ENCODE results near the gene ADCY3. TPM values are rescaled to one million over a fixed set of nuclear protein-coding genes. Genes with fewer than 3 reads are reported as not detected.
A peak's percentile ranks its signal among the peaks of the same experiment; 100 is the strongest.

Gene ADCY3
- total and polyA plus RNA-seq, 10 donors = 36.5 to 61.5 (median 52.7) TPM

DNA sequence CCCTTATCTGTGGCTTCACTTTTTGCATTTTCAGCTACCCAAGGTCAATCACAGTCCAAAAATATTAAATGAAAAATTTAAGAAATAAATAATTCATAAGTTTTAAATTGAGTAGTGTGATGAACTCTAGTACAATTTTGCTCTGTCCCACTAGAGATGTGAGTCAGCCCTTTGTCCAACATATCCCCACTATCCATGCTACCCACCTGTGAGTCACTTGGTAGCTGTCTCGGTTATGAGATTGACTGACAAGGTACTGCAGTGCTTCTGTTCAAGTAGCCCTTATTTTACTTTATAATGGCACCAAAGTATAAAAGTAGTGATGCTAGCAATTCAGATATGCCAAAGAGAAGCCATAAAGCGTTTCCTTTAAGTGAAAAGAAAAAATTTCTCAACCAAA lies 28.8 kb downstream of the ADCY3 start:
- no peak overlapping the region for H3K4me3 ChIP-seq
- H3K9me3 ChIP-seq = peaks cover 4 to 45% (median 42%) of the 10 kb centered on the region in 8 donors
- H3K27ac ChIP-seq = no peak overlapping the region
- TF ChIP-seq POLR2AphosphoS5 (IDR thresholded peaks at IDR 0.05) (no peak), CTCF (IDR thresholded peaks at IDR 0.05 in 8 of 11, conservative IDR thresholded peaks at IDR 0.05 in 3 of 11) (no peak), POLR2A (IDR thresholded peaks at IDR 0.05) (no peak)
- peaks cover 0 to 14% (median 9%) of the 10 kb centered on the region in 6 donors for H3K4me1 ChIP-seq
- no peaks in the 10 kb centered on the region for H3K36me3 ChIP-seq
- no peaks in the 10 kb centered on the region for H3K27me3 ChIP-seq (replicated peaks in 1 of 7)
- intact Hi-C loops (cut with DNase I; ENCODE audit: low total_unique reads) = no loop called here
- DNase-seq = no peak
- WGBS, 5 donors = 95 to 99% (median 96%) methylated on average over 2 of the region's 2 CpGs

- peaks cover 0 to 26% (median 22%) of the 10 kb centered on the region in 8 donors for H3K9me3 ChIP-seq
- TF ChIP-seq POLR2A (IDR thresholded peaks at IDR 0.05) = no peak
- TF ChIP-seq POLR2AphosphoS5 (IDR thresholded peaks at IDR 0.05) = no peak
- TF ChIP-seq CTCF (IDR thresholded peaks at IDR 0.05 in 8 of 11, conservative IDR thresholded peaks at IDR 0.05 in 3 of 11) = no peak
- H3K27me3 ChIP-seq (replicated peaks in 1 of 7) = no peaks in the 10 kb centered on the region
- WGBS, 5 donors = 91 to 98% (median 97%) methylated on average over 5 of the region's 5 CpGs
- H3K36me3 ChIP-seq = no peaks in the 10 kb centered on the region
- intact Hi-C loops (cut with DNase I; ENCODE audit: low total_unique reads) = no loop called here
- DNase-seq = no peak
- H3K4me3 ChIP-seq = no peak overlapping the region
- H3K4me1 ChIP-seq = peaks cover 0 to 28% (median 17%) of the 10 kb centered on the region in 6 donors
- no peak overlapping the region for H3K27ac ChIP-seq
Observed at GRCh38 chr2:24889221-24889620, 30.8 kb downstream of the ADCY3 start.

DNA sequence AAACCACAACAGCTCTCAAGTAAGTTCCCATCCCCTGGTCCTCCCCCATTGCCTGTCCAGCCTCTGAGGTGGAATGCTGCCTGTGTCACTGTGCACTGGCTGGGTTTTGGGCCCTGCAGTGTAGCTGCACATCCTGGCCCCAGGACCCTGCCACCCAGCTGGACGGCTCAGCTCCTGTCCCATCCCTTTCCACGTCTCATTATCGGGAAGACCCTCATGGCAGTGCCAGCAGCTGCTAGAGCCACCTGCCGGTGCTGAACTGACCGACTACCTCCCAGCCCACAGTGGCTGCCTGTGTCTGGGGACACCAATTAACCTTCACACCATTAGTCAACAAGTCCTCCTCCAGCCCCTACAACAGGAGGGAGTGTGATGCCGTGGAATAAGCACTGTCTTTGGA lies 31.9 kb downstream of the ADCY3 start:
- Histone ChIP-seq H3K4me3 (no peak overlapping the region), H3K36me3 (no peaks in the 10 kb centered on the region), H3K27ac (no peak overlapping the region), H3K9me3 (peaks cover 0 to 16% (median 14%) of the 10 kb centered on the region in 8 donors), H3K4me1 (peaks cover 0 to 37% (median 21%) of the 10 kb centered on the region in 6 donors), H3K27me3 (replicated peaks in 1 of 7) (no peaks in the 10 kb centered on the region)
- TF ChIP-seq POLR2A (IDR thresholded peaks at IDR 0.05) (no peak), POLR2AphosphoS5 (IDR thresholded peaks at IDR 0.05) (no peak)
- DNase-seq = no peak
- WGBS, 5 donors = 90 to 99% (median 97%) methylated on average over 6 of the region's 6 CpGs
- intact Hi-C loops (cut with DNase I; ENCODE audit: low total_unique reads) = no loop called here

DNA sequence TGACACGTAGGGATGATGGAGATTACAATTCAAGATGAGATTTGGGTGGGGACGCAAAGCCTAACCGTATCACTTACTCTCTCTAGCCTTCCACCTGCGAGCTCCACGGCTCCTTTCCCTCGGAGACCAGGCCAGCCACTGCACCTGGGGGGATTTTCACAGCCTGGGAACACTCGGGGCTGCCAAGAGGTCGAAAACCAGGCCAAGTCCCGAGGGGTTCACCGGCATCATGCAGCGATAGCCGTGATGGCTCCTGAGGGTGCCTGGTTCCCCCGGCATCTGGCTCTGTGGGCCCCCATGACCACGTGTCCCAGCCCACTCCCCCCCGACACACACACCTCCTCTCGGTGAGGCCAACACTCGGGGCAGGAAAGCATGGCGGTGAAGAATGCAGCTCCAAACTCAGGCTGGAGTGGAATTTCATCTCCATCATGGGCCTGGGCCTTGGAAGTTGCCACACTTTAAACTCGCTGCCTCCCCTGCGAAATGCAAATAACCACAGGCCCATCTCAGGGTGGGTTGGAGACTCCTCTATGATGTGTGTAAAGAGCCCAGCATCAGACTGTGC lies 32.6 kb downstream of the ADCY3 start:
- Histone ChIP-seq H3K4me1 (peaks cover 0 to 37% (median 21%) of the 10 kb centered on the region in 6 donors), H3K9me3 (peaks cover 0 to 9% (median 7%) of the 10 kb centered on the region in 8 donors), H3K27me3 (replicated peaks in 1 of 7) (no peaks in the 10 kb centered on the region), H3K4me3 (peak overlapping the region in 5 of 8 donors; percentile 14 to 62 (median 33)), H3K27ac (peak overlapping the region in 4 of 8 donors; percentile 29 to 64 (median 45)), H3K36me3 (no peaks in the 10 kb centered on the region)
- intact Hi-C loops (cut with DNase I; ENCODE audit: low total_unique reads) = no loop called here
- TF ChIP-seq POLR2AphosphoS5 (IDR thresholded peaks at IDR 0.05) (no peak), CTCF (IDR thresholded peaks at IDR 0.05 in 8 of 11, conservative IDR thresholded peaks at IDR 0.05 in 3 of 11) (no peak), POLR2A (IDR thresholded peaks at IDR 0.05) (no peak)
- 83 to 91% (median 87%) methylated on average over 18 to 20 of the region's 20 CpGs for WGBS, 5 donors
- no peak for DNase-seq
